Measurements from ENCODE around the gene TUBA4B. TPM values are rescaled to one million over a fixed set of nuclear protein-coding genes. Genes with fewer than 3 reads are reported as not detected.
"Not testable (repeated sequence)": the region's sequence is repeated elsewhere in the genome, so short reads cannot be mapped to it uniquely, and the experiment has no call there.

Gene TUBA4B
- polyA plus RNA-seq, 3 donors = not detected

- peak within 1 kb of the TSS; percentile 4 to 77 for H3K4me3 Mint-ChIP-seq
- Histone ChIP-seq H3K4me2 (replicated peaks; ENCODE audit: extremely low read depth, low read length, poor library complexity, severe bottlenecking) (no peak within 1 kb of the TSS), H3K9me3 (replicated peaks in 1 of 2; ENCODE audit: control insufficient read depth in 1 of 2, insufficient read depth in 1 of 2, low read length in 2 of 2) (peaks cover 0 to 6% of the 10 kb centered on the region in 2 donors), H3K27ac (ENCODE audit: low read depth in 1 of 2, low read length in 2 of 2) (no peak within 1 kb of the TSS), H4K20me1 (ENCODE audit: insufficient read depth, low read length) (no peaks in the 10 kb centered on the region), H3K27me3 (ENCODE audit: control insufficient read depth in 2 of 2, insufficient read depth in 2 of 2, low read length in 2 of 2) (peaks cover 29 to 43% of the 10 kb centered on the region in 2 donors), H3K9ac (ENCODE audit: insufficient read depth, low read length, poor library complexity, severe bottlenecking) (no peak within 1 kb of the TSS), H3K4me1 (ENCODE audit: control insufficient read depth in 1 of 2, insufficient read depth in 2 of 2, low read length in 2 of 2) (no peaks in the 10 kb centered on the region), H3K36me3 (replicated peaks in 1 of 2; ENCODE audit: control insufficient read depth in 1 of 2, insufficient read depth in 2 of 2, low read length in 2 of 2) (no peaks in the 10 kb centered on the region), H3K4me3 (replicated peaks in 1 of 3; ENCODE audit: low read depth in 2 of 3, low read length in 3 of 3) (no peak within 1 kb of the TSS), H3K79me2 (ENCODE audit: insufficient read depth, low read length) (no peaks in the 10 kb centered on the region), H2AFZ (ENCODE audit: insufficient read depth, low read depth, low read length, poor library complexity, severe bottlenecking) (no peak within 1 kb of the TSS)
- H3K9me3 Mint-ChIP-seq = peaks cover 0 to 19% (median 8%) of the 10 kb centered on the region in 7 donors
- TF ChIP-seq, protein P1, sequence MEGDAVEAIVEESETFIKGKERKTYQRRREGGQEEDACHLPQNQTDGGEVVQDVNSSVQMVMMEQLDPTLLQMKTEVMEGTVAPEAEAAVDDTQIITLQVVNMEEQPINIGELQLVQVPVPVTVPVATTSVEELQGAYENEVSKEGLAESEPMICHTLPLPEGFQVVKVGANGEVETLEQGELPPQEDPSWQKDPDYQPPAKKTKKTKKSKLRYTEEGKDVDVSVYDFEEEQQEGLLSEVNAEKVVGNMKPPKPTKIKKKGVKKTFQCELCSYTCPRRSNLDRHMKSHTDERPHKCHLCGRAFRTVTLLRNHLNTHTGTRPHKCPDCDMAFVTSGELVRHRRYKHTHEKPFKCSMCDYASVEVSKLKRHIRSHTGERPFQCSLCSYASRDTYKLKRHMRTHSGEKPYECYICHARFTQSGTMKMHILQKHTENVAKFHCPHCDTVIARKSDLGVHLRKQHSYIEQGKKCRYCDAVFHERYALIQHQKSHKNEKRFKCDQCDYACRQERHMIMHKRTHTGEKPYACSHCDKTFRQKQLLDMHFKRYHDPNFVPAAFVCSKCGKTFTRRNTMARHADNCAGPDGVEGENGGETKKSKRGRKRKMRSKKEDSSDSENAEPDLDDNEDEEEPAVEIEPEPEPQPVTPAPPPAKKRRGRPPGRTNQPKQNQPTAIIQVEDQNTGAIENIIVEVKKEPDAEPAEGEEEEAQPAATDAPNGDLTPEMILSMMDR (IDR thresholded peaks at IDR 0.05) = no peak
- peak within 1 kb of the TSS in 1 of 7 donors; percentile 41 for H3K27ac Mint-ChIP-seq
- H3K36me3 Mint-ChIP-seq = no peaks in the 10 kb centered on the region
- no peak for DNase-seq
- WGBS (ENCODE audit: insufficient coverage) = 7% methylated on average over 32 of the region's 37 CpGs
- H3K27me3 Mint-ChIP-seq (ENCODE audit: low read depth in 3 of 3) = peaks cover 40 to 65% (median 50%) of the 10 kb centered on the region in 3 donors
- intact Hi-C loops (cut with micrococcal nuclease) = loop anchor here in 1 of 2 donors (10.0 kb wide), 1 partner anchor 254 kb away; no protein-coding TSS in a partner anchor
- peaks cover 5% of the 10 kb centered on the region for H3K4me1 Mint-ChIP-seq
Measured at GRCh38 chr2:219309278-219309677, 56.2 kb downstream of the TUBA4B start, which contains the start of gene PTPRN. TSS of gene PTPRN (minus strand) at chr2:219309401. CDS start at chr2:219309332, 69 bp downstream.

GRCh38 chr2:219312683-219313263, 59.7 kb downstream of the TUBA4B start:
- H2AFZ ChIP-seq (ENCODE audit: insufficient read depth, low read depth, low read length, poor library complexity, severe bottlenecking); H3K27ac ChIP-seq (ENCODE audit: low read depth in 1 of 2, low read length in 2 of 2); H3K9ac ChIP-seq (ENCODE audit: insufficient read depth, low read length, poor library complexity, severe bottlenecking); H3K36me3 ChIP-seq (replicated peaks in 1 of 2; ENCODE audit: control insufficient read depth in 1 of 2, insufficient read depth in 2 of 2, low read length in 2 of 2); intact Hi-C loops (cut with micrococcal nuclease); H3K4me3 ChIP-seq (replicated peaks in 1 of 3; ENCODE audit: low read depth in 2 of 3, low read length in 3 of 3); H3K9me3 ChIP-seq (replicated peaks in 1 of 2; ENCODE audit: control insufficient read depth in 1 of 2, insufficient read depth in 1 of 2, low read length in 2 of 2); H3K4me1 Mint-ChIP-seq; H3K79me2 ChIP-seq (ENCODE audit: insufficient read depth, low read length); H3K4me1 ChIP-seq (ENCODE audit: control insufficient read depth in 1 of 2, insufficient read depth in 2 of 2, low read length in 2 of 2); H3K4me3 Mint-ChIP-seq; H3K27ac Mint-ChIP-seq; H3K4me2 ChIP-seq (replicated peaks; ENCODE audit: extremely low read depth, low read length, poor library complexity, severe bottlenecking); DNase-seq; H4K20me1 ChIP-seq (ENCODE audit: insufficient read depth, low read length); H3K36me3 Mint-ChIP-seq: not testable (repeated sequence)
- H3K27me3 ChIP-seq (ENCODE audit: control insufficient read depth in 2 of 2, insufficient read depth in 2 of 2, low read length in 2 of 2) = peaks cover 24 to 34% of the 10 kb centered on the region in 2 donors
- 96% methylated on average over 29 of the region's 49 CpGs for WGBS (ENCODE audit: insufficient coverage)
- peaks cover 0 to 19% (median 7%) of the 10 kb centered on the region in 7 donors for H3K9me3 Mint-ChIP-seq
- peaks cover 31 to 42% (median 32%) of the 10 kb centered on the region in 3 donors for H3K27me3 Mint-ChIP-seq (ENCODE audit: low read depth in 3 of 3)
